GM19238 (cell line): ENCODE measurements around the gene CRTC3.
A peak's percentile ranks its signal among the peaks of the same experiment; 100 is the strongest.

Experiments
- DNase-seq: peaks from one replicate; pipeline ENCODE4 v3.0.0; 2011; ENCODE audit warnings: low spot score; ENCODE audit not compliant: insufficient read length

Gene CRTC3

GRCh38 chr15:90592131-90592881 lies 62.6 kb downstream of the CRTC3 start:
- no peak for DNase-seq

- DNase-seq = no peak
Measured at GRCh38 chr15:90593499-90594158, 63.9 kb downstream of the CRTC3 start.

- peak; percentile 22 for DNase-seq
Measured at GRCh38 chr15:90594301-90594738, 64.6 kb downstream of the CRTC3 start.

GRCh38 chr15:90595763-90596155 lies 66.0 kb downstream of the CRTC3 start:
- no peak for DNase-seq

DNA sequence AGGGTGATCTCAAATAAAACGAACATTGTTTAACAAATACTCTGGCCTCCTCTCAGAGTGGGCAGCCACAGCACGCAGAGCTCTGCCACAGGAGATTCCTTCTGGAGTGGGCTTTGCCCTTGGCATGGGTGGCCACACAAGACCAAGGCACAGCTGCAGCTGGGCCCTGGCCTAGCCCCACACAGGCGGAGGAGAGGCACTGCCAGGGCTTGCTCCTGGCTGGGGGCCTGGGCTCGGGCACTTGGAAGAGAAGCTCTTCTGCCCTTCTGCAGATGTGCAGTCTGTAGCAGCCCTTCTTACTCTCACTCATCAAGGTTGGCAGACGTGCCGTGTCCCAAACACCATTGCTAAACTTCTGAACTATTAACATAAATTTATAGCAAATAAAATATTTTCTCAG lies 67.2 kb downstream of the CRTC3 start:
- DNase-seq = no peak

GRCh38 chr15:90597577-90597976 lies 67.9 kb downstream of the CRTC3 start:
- DNase-seq = peak; percentile 34

GRCh38 chr15:90598031-90598577 lies 68.4 kb downstream of the CRTC3 start:
- peak; percentile 53 for DNase-seq

DNA sequence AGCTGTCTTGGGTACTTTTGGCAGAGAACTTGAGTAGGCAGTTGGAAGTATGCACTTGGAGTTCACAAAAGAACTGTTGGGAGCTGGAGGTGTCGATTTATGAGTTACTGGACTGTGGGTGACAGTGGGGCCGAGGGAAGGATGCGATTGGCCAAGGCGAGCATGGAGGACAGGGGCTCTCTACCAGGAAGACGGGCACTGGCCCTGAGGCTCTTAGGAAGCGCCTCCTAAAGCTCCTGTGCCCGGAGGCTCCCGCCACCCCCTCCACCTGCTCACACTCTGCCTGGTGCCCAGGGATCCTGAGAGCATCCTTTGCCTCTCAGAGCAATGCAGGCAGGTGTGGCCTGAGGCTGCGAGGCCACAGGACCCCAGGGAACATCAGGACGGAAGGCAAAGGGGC lies 69.0 kb downstream of the CRTC3 start:
- no peak for DNase-seq

- no peak for DNase-seq
Measured at GRCh38 chr15:90599116-90599515, 69.4 kb downstream of the CRTC3 start.

GRCh38 chr15:90599644-90600043 lies 69.9 kb downstream of the CRTC3 start:
- no peak for DNase-seq

- no peak for DNase-seq
Measured at GRCh38 chr15:90600954-90601353, 71.2 kb downstream of the CRTC3 start.

DNA sequence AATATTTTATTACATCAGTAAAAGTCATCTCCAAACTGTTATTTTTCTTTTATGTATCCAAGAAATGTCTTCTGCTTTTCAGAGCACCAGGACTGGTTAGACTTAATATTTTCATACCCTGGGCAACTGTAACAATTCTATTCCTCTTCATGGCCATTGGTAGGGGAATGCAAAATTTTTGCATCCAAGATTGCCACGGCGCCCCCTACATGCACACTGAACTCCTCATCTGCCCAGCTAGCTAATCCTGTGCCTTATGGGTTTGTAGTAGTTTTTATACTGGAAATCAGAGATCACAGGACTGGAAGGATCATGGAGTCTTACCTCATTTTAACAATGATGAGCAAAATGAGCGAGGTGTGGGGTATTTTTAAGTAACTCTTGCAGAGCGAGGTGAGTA lies 74.2 kb downstream of the CRTC3 start:
- no peak for DNase-seq

- no peak for DNase-seq
Measured at GRCh38 chr15:90606641-90607040, 76.9 kb downstream of the CRTC3 start.

DNA sequence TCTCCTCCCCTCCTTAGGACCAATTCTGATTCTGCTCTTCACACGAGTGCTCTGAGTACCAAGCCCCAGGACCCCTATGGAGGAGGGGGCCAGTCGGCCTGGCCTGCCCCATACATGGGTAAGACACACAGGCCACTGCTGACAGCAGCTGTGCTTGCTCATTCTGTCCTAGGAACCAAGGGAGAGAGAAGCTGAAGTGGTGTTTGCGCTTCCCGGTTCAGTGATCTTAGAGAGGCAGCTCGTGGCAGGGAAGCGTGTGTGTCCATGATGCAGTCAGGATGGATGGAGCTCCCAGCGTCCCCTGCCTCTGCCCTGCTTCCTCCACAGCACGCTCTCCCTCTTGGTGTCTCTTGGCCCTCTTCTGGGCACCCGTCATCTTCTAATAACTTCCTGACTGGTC lies 77.6 kb downstream of the CRTC3 start:
- DNase-seq = no peak

GRCh38 chr15:90609242-90610180 lies 79.8 kb downstream of the CRTC3 start:
- no peak for DNase-seq

DNA sequence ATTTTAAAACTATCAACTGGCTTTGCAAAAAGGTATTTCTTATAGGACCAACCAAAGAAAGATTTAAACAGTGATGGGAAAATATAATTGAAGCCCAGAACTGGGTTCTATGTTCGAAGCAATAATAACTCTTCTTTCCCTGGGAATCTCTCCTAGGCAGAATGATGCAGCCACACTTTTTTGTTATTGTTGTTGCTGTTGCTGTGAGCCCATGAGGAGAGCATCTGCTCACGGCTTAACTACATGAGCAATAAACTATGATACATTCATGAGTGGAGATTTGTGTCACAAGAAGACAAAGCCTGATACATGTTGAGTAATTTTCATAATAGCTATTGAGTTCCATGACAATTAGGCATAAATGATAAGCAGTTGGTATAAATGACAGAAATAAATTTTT lies 80.5 kb downstream of the CRTC3 start:
- no peak for DNase-seq

DNA sequence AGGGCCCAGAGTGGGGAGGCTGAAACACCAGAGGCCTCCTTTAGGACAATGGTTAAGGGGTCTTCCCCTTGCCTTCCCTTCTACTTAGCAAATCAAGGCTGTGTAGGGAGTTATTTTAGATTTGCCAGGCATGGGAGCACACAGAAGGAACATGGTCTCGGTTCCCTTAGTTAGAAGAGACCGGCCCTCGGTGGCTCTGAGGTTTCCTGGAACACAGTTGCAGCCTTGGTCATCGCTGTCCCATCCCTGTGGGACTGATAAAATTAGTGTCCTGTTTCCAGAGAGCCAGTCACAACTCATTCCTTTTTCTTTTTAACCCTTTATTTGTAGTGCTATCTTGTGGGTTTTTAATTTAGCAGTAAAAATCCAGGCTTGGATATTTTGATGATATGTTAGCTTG lies 81.4 kb downstream of the CRTC3 start:
- DNase-seq = no peak

DNA sequence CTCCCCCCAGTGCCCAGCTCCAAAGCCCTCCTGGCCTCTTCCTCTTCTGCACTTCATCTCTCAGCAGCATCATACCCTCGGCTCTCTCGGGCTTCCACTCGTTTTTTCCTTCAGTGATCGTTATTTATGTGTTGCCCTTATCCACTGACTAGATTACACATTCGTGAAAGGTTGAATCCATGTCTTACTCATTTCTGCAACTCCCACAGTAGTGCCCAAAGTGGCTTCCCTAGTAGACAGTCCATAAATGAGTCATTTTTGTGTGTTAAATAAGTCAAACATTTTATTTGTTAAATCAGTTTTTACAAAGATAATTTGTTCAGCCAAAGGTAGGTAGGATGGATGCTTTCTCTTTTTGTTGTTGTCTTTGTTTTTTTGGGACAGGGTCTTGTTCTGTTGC lies 87.4 kb downstream of the CRTC3 start:
- DNase-seq = no peak

DNA sequence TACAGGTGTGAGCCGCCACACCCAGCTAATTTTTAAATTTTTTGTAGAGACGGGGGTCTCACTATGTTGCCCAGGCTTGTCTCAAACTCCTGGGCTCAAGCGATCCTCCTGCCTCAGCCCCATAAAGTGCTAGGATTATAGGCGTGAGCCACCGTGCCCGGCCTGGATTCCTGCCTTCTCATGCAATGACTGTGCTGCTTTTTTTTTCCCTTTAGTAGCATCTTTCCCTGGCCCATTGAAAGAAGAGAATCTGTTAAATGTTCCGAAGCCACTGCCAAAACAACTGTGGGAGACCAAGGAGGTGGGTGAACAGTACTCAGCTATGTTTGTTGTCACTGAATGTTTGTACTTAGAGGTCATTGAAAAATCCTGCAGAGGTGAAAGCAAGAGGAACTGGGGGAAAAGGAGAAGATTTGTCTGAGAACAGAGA lies 88.0 kb downstream of the CRTC3 start:
- no peak for DNase-seq

- DNase-seq = no peak
Measured at GRCh38 chr15:90618330-90619125, 88.8 kb downstream of the CRTC3 start.

- no peak for DNase-seq
Measured at GRCh38 chr15:90619468-90619867, 89.7 kb downstream of the CRTC3 start.
